ENCODE data around the gene TMOD1. TPM values are rescaled to one million over a fixed set of nuclear protein-coding genes. Genes with fewer than 3 reads are reported as not detected.

The TMOD1 gene
- total and polyA plus RNA-seq, 2 of the 8 experiments (the other 6 are each of a cell fraction or from before 2014, with no cell fraction given) = 0.17 to 0.88 TPM

DNA sequence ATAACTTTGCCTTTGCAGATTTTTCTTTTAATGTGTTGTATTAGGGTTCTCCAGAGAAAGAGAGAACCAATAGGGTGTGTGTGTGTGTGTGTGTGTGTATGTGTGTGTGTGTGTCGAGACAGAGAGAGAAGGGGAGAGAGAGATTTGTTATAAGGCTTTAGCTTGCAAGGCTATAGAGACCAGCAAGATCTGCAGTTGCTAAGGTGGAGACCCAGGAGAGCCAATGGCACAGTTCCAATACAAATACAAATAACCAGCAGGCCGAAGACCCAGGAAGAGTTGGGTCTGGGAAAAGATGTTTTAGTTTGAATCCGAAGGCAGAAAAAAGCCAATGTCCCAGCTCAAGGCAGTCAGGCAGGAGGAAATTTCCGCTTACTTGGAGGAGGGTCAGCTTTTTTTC, 23.0 kb downstream of the TMOD1 start (continued):
- TF ChIP-seq, protein P1, sequence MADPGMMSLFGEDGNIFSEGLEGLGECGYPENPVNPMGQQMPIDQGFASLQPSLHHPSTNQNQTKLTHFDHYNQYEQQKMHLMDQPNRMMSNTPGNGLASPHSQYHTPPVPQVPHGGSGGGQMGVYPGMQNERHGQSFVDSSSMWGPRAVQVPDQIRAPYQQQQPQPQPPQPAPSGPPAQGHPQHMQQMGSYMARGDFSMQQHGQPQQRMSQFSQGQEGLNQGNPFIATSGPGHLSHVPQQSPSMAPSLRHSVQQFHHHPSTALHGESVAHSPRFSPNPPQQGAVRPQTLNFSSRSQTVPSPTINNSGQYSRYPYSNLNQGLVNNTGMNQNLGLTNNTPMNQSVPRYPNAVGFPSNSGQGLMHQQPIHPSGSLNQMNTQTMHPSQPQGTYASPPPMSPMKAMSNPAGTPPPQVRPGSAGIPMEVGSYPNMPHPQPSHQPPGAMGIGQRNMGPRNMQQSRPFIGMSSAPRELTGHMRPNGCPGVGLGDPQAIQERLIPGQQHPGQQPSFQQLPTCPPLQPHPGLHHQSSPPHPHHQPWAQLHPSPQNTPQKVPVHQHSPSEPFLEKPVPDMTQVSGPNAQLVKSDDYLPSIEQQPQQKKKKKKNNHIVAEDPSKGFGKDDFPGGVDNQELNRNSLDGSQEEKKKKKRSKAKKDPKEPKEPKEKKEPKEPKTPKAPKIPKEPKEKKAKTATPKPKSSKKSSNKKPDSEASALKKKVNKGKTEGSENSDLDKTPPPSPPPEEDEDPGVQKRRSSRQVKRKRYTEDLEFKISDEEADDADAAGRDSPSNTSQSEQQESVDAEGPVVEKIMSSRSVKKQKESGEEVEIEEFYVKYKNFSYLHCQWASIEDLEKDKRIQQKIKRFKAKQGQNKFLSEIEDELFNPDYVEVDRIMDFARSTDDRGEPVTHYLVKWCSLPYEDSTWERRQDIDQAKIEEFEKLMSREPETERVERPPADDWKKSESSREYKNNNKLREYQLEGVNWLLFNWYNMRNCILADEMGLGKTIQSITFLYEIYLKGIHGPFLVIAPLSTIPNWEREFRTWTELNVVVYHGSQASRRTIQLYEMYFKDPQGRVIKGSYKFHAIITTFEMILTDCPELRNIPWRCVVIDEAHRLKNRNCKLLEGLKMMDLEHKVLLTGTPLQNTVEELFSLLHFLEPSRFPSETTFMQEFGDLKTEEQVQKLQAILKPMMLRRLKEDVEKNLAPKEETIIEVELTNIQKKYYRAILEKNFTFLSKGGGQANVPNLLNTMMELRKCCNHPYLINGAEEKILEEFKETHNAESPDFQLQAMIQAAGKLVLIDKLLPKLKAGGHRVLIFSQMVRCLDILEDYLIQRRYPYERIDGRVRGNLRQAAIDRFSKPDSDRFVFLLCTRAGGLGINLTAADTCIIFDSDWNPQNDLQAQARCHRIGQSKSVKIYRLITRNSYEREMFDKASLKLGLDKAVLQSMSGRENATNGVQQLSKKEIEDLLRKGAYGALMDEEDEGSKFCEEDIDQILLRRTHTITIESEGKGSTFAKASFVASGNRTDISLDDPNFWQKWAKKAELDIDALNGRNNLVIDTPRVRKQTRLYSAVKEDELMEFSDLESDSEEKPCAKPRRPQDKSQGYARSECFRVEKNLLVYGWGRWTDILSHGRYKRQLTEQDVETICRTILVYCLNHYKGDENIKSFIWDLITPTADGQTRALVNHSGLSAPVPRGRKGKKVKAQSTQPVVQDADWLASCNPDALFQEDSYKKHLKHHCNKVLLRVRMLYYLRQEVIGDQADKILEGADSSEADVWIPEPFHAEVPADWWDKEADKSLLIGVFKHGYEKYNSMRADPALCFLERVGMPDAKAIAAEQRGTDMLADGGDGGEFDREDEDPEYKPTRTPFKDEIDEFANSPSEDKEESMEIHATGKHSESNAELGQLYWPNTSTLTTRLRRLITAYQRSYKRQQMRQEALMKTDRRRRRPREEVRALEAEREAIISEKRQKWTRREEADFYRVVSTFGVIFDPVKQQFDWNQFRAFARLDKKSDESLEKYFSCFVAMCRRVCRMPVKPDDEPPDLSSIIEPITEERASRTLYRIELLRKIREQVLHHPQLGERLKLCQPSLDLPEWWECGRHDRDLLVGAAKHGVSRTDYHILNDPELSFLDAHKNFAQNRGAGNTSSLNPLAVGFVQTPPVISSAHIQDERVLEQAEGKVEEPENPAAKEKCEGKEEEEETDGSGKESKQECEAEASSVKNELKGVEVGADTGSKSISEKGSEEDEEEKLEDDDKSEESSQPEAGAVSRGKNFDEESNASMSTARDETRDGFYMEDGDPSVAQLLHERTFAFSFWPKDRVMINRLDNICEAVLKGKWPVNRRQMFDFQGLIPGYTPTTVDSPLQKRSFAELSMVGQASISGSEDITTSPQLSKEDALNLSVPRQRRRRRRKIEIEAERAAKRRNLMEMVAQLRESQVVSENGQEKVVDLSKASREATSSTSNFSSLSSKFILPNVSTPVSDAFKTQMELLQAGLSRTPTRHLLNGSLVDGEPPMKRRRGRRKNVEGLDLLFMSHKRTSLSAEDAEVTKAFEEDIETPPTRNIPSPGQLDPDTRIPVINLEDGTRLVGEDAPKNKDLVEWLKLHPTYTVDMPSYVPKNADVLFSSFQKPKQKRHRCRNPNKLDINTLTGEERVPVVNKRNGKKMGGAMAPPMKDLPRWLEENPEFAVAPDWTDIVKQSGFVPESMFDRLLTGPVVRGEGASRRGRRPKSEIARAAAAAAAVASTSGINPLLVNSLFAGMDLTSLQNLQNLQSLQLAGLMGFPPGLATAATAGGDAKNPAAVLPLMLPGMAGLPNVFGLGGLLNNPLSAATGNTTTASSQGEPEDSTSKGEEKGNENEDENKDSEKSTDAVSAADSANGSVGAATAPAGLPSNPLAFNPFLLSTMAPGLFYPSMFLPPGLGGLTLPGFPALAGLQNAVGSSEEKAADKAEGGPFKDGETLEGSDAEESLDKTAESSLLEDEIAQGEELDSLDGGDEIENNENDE (IDR thresholded peaks at IDR 0.05; ENCODE audit: insufficient replicate concordance, low read length) = no peak
- no peak for TF ChIP-seq RNF2 (IDR thresholded peaks at IDR 0.05; ENCODE audit: borderline replicate concordance, low read depth, low read length, missing control alignments, poor library complexity, severe bottlenecking)
- TF ChIP-seq CBX5 (IDR thresholded peaks at IDR 0.05; ENCODE audit: low read depth, low read length) = no peak
- TF ChIP-seq EGR1 (IDR thresholded peaks at IDR 0.05; ENCODE audit: borderline replicate concordance, low read depth, low read length) = no peak
- TF ChIP-seq, protein P2, sequence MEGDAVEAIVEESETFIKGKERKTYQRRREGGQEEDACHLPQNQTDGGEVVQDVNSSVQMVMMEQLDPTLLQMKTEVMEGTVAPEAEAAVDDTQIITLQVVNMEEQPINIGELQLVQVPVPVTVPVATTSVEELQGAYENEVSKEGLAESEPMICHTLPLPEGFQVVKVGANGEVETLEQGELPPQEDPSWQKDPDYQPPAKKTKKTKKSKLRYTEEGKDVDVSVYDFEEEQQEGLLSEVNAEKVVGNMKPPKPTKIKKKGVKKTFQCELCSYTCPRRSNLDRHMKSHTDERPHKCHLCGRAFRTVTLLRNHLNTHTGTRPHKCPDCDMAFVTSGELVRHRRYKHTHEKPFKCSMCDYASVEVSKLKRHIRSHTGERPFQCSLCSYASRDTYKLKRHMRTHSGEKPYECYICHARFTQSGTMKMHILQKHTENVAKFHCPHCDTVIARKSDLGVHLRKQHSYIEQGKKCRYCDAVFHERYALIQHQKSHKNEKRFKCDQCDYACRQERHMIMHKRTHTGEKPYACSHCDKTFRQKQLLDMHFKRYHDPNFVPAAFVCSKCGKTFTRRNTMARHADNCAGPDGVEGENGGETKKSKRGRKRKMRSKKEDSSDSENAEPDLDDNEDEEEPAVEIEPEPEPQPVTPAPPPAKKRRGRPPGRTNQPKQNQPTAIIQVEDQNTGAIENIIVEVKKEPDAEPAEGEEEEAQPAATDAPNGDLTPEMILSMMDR (IDR thresholded peaks at IDR 0.05; ENCODE audit: control extremely low read depth in 1 of 3, insufficient read depth in 1 of 3, low read depth in 1 of 3, low read length in 3 of 3) = no peak
- TF ChIP-seq, protein P3, sequence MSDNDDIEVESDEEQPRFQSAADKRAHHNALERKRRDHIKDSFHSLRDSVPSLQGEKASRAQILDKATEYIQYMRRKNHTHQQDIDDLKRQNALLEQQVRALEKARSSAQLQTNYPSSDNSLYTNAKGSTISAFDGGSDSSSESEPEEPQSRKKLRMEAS (IDR thresholded peaks at IDR 0.05) = no peak
- TF ChIP-seq EZH2 (IDR thresholded peaks at IDR 0.05; ENCODE audit: low read depth, low read length, severe bottlenecking) = no peak

Data from H1 (cell line).